ENCODE data around the gene PTH2. TPM values are rescaled to one million over a fixed set of nuclear protein-coding genes. Genes with fewer than 3 reads are reported as not detected.

The PTH2 gene
- total RNA-seq, 2 donors from 2014 or later: not detected

DNA sequence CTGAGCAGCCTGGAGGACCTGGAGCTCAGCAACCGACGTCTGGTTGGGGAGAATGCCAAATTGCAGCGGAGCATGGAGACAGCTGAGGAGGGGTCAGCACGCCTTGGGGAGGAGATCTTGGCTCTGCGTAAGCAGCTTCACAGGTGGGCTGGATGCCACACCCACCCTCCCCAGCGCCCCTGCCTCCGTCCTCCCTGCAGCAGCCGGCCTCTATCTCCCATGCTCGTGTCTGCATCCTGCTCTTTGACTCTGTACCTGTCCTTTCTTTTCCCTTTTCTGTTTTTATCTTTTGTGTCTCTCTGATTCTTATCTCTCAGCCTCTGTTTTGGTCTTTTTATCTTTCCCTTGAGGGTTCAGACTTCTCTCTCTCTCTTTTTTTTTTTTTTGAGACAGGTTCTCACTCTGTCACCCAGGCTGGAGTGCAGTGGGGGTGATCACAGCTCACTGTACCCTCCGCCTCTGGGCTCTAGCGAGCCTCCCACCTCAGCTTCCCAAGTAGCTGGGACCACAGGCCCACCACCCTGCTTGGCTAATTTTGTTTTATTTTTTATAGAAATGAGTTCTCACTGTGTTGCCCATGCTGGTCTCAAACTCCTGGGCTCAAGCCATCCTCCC, 25.1 kb downstream of the PTH2 start:
- no peak for ATAC-seq (replicated peaks)
- H3K27me3 Mint-ChIP-seq: no peaks in the 10 kb centered on the region
- peak overlapping the region; percentile 2 for H3K27ac Mint-ChIP-seq
- no peaks in the 10 kb centered on the region for H3K36me3 Mint-ChIP-seq (ENCODE audit: low read depth)
- no peak overlapping the region for H3K4me3 Mint-ChIP-seq
- no peaks in the 10 kb centered on the region for H3K9me3 Mint-ChIP-seq
- peaks cover 13% of the 10 kb centered on the region for H3K4me1 Mint-ChIP-seq

DNA sequence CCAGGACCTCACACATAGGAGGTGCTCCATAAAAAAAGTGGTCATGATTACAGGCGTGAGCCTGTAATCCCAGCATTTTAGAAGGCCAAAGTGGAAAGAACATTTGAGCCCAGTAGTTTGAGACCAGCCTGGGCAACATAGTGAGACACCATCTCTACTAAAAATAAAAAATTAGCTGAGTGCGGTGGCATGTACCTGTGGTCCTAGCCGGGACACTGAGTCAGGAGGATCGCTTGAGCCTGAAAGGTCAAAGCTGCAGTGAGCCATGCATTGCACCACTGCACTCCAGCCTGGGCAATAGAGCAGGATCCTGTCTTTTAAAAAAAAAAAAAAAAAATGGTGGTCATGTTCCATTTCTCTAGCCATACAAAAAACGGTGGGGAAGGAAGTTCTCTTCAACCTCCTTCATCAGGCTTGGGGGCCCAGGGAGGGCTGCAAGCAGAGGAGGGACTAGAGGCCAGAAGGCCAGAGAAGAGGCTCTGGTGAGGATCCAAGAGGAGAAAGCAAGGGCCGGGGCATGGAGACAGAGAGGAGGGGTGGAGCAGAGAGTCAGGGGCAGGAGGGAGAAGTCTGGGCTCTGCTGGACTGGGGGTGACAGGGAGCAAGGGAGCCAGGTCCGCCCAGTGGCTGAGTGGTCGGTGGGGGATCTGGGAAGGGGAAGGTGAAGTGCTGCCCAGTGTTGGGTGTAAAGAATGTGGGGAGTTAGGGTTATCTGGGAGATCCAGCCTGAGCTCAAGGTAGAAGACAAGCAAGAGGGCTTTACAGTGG, 26.3 kb downstream of the PTH2 start:
- ATAC-seq (replicated peaks): no peak
- no peaks in the 10 kb centered on the region for H3K27me3 Mint-ChIP-seq
- no peaks in the 10 kb centered on the region for H3K36me3 Mint-ChIP-seq (ENCODE audit: low read depth)
- no peak overlapping the region for H3K4me3 Mint-ChIP-seq
- peaks cover 17% of the 10 kb centered on the region for H3K4me1 Mint-ChIP-seq
- H3K27ac Mint-ChIP-seq: no peak overlapping the region
- H3K9me3 Mint-ChIP-seq: no peaks in the 10 kb centered on the region

DNA sequence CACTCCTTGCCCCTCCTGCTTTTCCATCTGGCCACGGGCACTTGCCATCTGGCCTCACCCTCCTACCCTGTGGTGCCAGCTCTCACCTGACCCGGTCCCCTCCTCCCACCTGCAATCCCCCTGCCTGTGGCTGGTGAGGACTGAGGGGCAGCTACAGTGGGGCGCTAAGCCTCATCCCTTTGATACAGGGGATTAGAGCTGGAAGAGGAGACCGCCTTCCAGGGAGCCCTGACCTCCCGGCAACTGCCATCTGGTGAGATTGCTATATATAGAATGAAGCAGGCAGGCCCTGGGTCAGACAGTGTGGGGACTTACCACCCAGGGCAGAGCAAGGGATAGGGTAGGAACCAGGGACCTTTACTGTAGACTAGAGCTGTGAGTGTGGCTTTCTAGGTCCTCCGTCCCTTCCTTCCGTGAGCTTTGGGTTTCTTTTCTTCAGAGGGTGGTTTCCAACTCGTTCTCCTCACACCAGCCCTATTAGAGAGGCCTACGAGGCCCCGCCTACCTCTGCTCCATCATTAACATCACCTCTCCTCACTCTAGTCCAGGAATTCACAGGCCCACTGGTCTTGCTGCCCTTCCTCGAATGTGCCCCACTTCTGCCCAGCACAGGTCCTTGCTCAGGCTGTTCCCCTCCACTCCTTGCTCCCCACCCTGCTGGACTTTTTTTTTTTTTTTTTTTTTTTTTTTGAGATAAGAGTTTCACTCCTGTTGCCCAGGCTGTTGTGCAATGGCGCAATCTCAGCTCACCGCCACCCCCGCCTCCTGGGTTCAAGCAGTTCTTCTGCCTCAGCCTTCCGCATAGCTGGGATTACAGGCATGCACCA, 27.4 kb downstream of the PTH2 start:
- H3K36me3 Mint-ChIP-seq (ENCODE audit: low read depth): no peaks in the 10 kb centered on the region
- H3K27ac Mint-ChIP-seq: peak overlapping the region; percentile 17
- no peak overlapping the region for H3K4me3 Mint-ChIP-seq
- no peak for ATAC-seq (replicated peaks)
- no peaks in the 10 kb centered on the region for H3K27me3 Mint-ChIP-seq
- no peaks in the 10 kb centered on the region for H3K9me3 Mint-ChIP-seq
- H3K4me1 Mint-ChIP-seq: peaks cover 19% of the 10 kb centered on the region

GRCh38 chr19:49393881-49394280, 29.4 kb downstream of the PTH2 start:
- no peak for ATAC-seq (replicated peaks)
- H3K27me3 Mint-ChIP-seq: no peaks in the 10 kb centered on the region
- no peaks in the 10 kb centered on the region for H3K36me3 Mint-ChIP-seq (ENCODE audit: low read depth)
- H3K27ac Mint-ChIP-seq: no peak overlapping the region
- no peaks in the 10 kb centered on the region for H3K9me3 Mint-ChIP-seq
- no peak overlapping the region for H3K4me3 Mint-ChIP-seq
- peaks cover 18% of the 10 kb centered on the region for H3K4me1 Mint-ChIP-seq

- peak; percentile 97 for ATAC-seq (replicated peaks)
- Mint-ChIP-seq H3K27ac (no peak overlapping the region), H3K4me1 (peaks cover 6% of the 10 kb centered on the region), H3K27me3 (no peaks in the 10 kb centered on the region), H3K4me3 (no peak overlapping the region), H3K9me3 (no peaks in the 10 kb centered on the region), H3K36me3 (ENCODE audit: low read depth) (no peaks in the 10 kb centered on the region)
Measured at GRCh38 chr19:49391581-49392399, 31.5 kb downstream of the PTH2 start.

DNA sequence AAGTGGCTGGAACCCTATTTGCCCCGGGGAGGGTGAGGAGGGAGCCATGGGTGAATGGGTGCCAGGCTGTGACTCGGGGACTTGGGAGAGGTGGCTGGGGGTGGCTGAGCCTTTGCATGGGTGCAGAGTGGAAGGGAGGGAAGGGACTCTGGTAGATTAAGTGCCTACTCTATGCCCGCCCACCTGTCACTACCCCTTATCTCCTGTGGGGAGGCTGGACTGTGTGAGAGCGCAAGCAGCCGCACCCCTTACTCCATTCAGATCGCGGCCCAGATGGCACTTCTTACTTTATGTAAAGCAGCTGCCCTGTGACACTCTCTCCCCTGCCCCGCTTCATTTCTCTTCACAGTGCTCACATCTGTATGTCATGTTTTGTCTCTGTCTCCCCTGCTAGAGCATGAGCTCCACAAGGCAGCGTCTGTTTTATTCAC, 32.3 kb downstream of the PTH2 start:
- no peak for ATAC-seq (replicated peaks)
- Mint-ChIP-seq H3K9me3 (no peaks in the 10 kb centered on the region), H3K27ac (no peak overlapping the region), H3K36me3 (ENCODE audit: low read depth) (no peaks in the 10 kb centered on the region), H3K27me3 (no peaks in the 10 kb centered on the region), H3K4me3 (no peak overlapping the region), H3K4me1 (peaks cover 6% of the 10 kb centered on the region)

GRCh38 chr19:49390131-49390928, 32.9 kb downstream of the PTH2 start:
- no peaks in the 10 kb centered on the region for H3K9me3 Mint-ChIP-seq
- H3K4me1 Mint-ChIP-seq: peaks cover 6% of the 10 kb centered on the region
- H3K27me3 Mint-ChIP-seq: no peaks in the 10 kb centered on the region
- no peak overlapping the region for H3K4me3 Mint-ChIP-seq
- no peak for ATAC-seq (replicated peaks)
- H3K36me3 Mint-ChIP-seq (ENCODE audit: low read depth): no peaks in the 10 kb centered on the region
- H3K27ac Mint-ChIP-seq: no peak overlapping the region

GRCh38 chr19:49389406-49389805, 33.8 kb downstream of the PTH2 start:
- H3K9me3 Mint-ChIP-seq: no peaks in the 10 kb centered on the region
- no peak overlapping the region for H3K4me3 Mint-ChIP-seq
- no peak overlapping the region for H3K27ac Mint-ChIP-seq
- ATAC-seq (replicated peaks): no peak
- peaks cover 6% of the 10 kb centered on the region for H3K4me1 Mint-ChIP-seq
- no peaks in the 10 kb centered on the region for H3K36me3 Mint-ChIP-seq (ENCODE audit: low read depth)
- no peaks in the 10 kb centered on the region for H3K27me3 Mint-ChIP-seq

DNA sequence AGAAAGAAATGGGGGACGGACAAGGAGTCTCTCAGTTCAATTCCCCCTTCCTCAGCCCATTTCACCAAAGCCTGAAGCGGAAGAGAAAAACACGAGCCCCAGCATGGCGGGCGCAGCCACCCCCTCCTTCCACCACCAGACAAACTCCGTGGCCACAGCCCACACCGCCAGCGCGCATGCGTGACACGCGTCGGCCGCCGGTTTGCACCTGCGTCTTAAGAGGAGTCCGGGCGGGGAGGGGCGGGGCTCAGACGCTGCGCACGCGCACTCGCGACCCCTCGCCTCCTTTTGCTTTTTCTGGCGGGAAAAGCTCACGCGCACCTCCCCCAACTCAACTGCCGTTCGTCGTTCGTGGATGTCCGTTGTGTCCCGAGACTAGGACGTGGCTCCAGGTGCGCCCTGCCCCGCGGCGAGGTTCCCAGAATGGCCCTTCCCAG, 35.3 kb downstream of the PTH2 start, which contains the start of gene KASH5:
KASH5 (plus strand) TSS at position 314 of the 437 bp plus-strand sequence. CDS start 2,635 bp downstream, outside the sequence.
- ATAC-seq (replicated peaks): peak; percentile 52
- no peak within 1 kb of the TSS for H3K27ac Mint-ChIP-seq
- H3K4me3 Mint-ChIP-seq: peak within 1 kb of the TSS; percentile 53
- peaks cover 6% of the 10 kb centered on the region for H3K4me1 Mint-ChIP-seq
- no peaks in the 10 kb centered on the region for H3K36me3 Mint-ChIP-seq (ENCODE audit: low read depth)
- H3K27me3 Mint-ChIP-seq: no peaks in the 10 kb centered on the region
- no peaks in the 10 kb centered on the region for H3K9me3 Mint-ChIP-seq

DNA sequence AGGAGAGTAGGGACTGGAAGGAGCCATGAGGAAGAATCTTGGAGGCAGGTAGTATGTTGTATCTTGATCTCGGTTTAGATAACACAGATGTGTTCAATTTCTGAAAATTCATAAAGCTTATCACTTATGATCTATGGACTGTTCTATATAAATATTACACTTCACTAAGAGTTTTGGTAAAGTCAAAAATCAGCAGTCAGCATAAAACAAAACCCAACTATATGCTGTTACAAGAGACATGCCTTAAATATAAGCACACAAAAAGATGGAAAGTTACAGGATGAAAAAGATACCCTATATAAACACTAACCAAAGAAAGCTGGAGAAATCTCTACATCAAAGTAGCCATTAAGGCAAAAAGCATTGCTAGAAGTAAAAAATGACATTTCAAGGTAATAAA, 39.6 kb downstream of the PTH2 start:
- ATAC-seq (replicated peaks): no peak
- H3K36me3 Mint-ChIP-seq (ENCODE audit: low read depth): no peaks in the 10 kb centered on the region
- no peak overlapping the region for H3K4me3 Mint-ChIP-seq
- no peak overlapping the region for H3K27ac Mint-ChIP-seq
- no peaks in the 10 kb centered on the region for H3K4me1 Mint-ChIP-seq
- H3K27me3 Mint-ChIP-seq: no peaks in the 10 kb centered on the region
- no peaks in the 10 kb centered on the region for H3K9me3 Mint-ChIP-seq

DNA sequence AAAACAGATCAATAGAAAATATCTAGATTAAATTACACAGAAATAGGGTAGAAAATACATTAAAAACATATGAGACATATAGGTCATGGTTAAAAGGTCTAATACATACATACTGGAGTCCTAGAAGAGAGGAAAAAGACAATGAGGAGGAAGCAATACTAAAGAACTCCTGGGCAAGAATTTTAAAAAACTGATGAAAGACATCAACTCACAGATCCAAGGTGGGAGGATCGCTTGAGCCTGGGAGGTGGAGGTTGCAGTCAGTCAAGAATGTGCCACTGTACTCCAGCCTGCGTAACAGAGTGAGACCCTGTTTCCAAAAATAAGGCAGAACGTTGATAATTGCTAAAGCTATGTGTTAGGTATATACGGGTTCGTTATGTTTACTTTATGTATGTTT, 40.6 kb downstream of the PTH2 start:
- Mint-ChIP-seq H3K4me1 (no peaks in the 10 kb centered on the region), H3K4me3 (no peak overlapping the region), H3K36me3 (ENCODE audit: low read depth) (no peaks in the 10 kb centered on the region), H3K27ac (no peak overlapping the region), H3K27me3 (no peaks in the 10 kb centered on the region), H3K9me3 (no peaks in the 10 kb centered on the region)
- ATAC-seq (replicated peaks): no peak

DNA sequence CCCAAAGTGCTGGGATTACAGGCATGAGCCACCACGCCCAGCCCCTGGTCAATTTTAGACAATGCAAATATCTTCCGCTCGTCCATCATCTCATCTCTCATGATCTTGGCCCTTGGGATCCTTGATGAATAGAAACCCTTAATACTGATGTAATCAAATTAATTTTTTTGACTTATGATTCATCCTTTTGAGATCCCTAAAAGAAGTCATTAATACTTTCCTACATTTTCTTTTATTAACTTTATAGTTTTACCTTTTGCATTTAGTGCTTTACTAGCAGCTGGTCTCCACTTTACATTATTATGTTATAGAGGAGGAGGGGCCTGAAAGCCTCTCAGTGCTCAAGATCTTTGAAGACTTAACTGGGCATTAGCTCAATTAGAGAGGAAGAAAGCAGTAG, 42.9 kb downstream of the PTH2 start:
- Mint-ChIP-seq H3K4me1 (no peaks in the 10 kb centered on the region), H3K9me3 (no peaks in the 10 kb centered on the region), H3K4me3 (no peak overlapping the region), H3K27me3 (peaks cover 8% of the 10 kb centered on the region), H3K27ac (no peak overlapping the region), H3K36me3 (ENCODE audit: low read depth) (no peaks in the 10 kb centered on the region)
- no peak for ATAC-seq (replicated peaks)

DNA sequence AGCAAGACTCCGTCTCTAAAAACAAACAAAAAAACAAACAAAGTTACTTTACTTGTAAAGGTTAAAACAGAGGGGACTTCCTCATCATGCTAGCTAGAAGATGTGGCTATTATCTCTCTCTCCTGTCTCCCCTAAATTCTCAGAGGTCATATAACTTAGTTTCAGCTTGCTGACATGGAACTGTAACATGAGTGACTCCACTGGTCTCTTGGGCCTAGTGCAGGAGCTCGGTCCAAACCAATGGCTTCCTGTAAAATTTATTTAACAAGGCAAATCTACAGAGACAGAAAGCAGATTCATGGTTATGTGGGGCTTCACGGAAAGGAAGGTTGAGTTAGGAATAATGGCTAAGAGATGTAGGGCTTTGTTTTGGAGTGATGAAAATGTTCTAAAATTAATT, 44.7 kb downstream of the PTH2 start:
- peaks cover 11% of the 10 kb centered on the region for H3K27me3 Mint-ChIP-seq
- no peak overlapping the region for H3K27ac Mint-ChIP-seq
- no peaks in the 10 kb centered on the region for H3K9me3 Mint-ChIP-seq
- ATAC-seq (replicated peaks): no peak
- no peaks in the 10 kb centered on the region for H3K4me1 Mint-ChIP-seq
- no peak overlapping the region for H3K4me3 Mint-ChIP-seq
- H3K36me3 Mint-ChIP-seq (ENCODE audit: low read depth): no peaks in the 10 kb centered on the region
